Dermis blood vessel endothelial cell (primary cell): Measurements from ENCODE around the gene UMAD1. TPM values are rescaled to one million over a fixed set of nuclear protein-coding genes. Genes with fewer than 3 reads are reported as not detected.

Source experiments
- DNase-seq: peaks from one replicate; pipeline ENCODE4 v3.0.0; 2010
- total RNA-seq: library from RNA; depleted of rRNA; stranded (reverse); fragments of >200 nt; gene quantifications from 2 replicates; pipeline ENCODE4 v1.2.3, GENCODE V29; 2014

UMAD1 gene
- total RNA-seq, 1 donor from 2014 or later = 4.1 TPM

GRCh38 chr7:7897509-7897908 lies 257.0 kb downstream of the UMAD1 start:
- DNase-seq = no peak

GRCh38 chr7:7897949-7898515 lies 257.5 kb downstream of the UMAD1 start:
- DNase-seq = no peak

GRCh38 chr7:7902845-7903244 lies 262.3 kb downstream of the UMAD1 start:
- no peak for DNase-seq

GRCh38 chr7:7907306-7907705 lies 266.8 kb downstream of the UMAD1 start:
- DNase-seq = no peak

GRCh38 chr7:7908622-7909145 lies 268.1 kb downstream of the UMAD1 start:
- DNase-seq = no peak

- peak; percentile 50 for DNase-seq
These were observed 268.8 kb downstream of the UMAD1 start for GRCh38 chr7:7909376-7909775.

GRCh38 chr7:7911369-7912123 lies 271.0 kb downstream of the UMAD1 start:
- no peak for DNase-seq

- DNase-seq = no peak
These were observed 272.4 kb downstream of the UMAD1 start for GRCh38 chr7:7912937-7913336.

- no peak for DNase-seq
These were observed 273.0 kb downstream of the UMAD1 start for GRCh38 chr7:7913504-7913903.

GRCh38 chr7:7914547-7914946 lies 274.0 kb downstream of the UMAD1 start:
- no peak for DNase-seq

GRCh38 chr7:7916064-7916463 lies 275.5 kb downstream of the UMAD1 start:
- DNase-seq = no peak

- no peak for DNase-seq
These were observed 277.0 kb downstream of the UMAD1 start for GRCh38 chr7:7917593-7917992.

- DNase-seq = no peak
These were observed 278.3 kb downstream of the UMAD1 start for GRCh38 chr7:7918736-7919448.

- DNase-seq = no peak
These were observed 278.9 kb downstream of the UMAD1 start for GRCh38 chr7:7919449-7919945.

- no peak for DNase-seq
These were observed 279.5 kb downstream of the UMAD1 start for GRCh38 chr7:7920056-7920455.

GRCh38 chr7:7920481-7920880 lies 279.9 kb downstream of the UMAD1 start:
- no peak for DNase-seq

- DNase-seq = no peak
These were observed 281.3 kb downstream of the UMAD1 start for GRCh38 chr7:7921830-7922229.

GRCh38 chr7:7922684-7923385 lies 282.3 kb downstream of the UMAD1 start:
- no peak for DNase-seq

GRCh38 chr7:7923818-7924217 lies 283.3 kb downstream of the UMAD1 start:
- no peak for DNase-seq

- no peak for DNase-seq
These were observed 283.8 kb downstream of the UMAD1 start for GRCh38 chr7:7924303-7924702.
